ENCODE data around the gene HOXD3.

The HOXD3 gene

DNA sequence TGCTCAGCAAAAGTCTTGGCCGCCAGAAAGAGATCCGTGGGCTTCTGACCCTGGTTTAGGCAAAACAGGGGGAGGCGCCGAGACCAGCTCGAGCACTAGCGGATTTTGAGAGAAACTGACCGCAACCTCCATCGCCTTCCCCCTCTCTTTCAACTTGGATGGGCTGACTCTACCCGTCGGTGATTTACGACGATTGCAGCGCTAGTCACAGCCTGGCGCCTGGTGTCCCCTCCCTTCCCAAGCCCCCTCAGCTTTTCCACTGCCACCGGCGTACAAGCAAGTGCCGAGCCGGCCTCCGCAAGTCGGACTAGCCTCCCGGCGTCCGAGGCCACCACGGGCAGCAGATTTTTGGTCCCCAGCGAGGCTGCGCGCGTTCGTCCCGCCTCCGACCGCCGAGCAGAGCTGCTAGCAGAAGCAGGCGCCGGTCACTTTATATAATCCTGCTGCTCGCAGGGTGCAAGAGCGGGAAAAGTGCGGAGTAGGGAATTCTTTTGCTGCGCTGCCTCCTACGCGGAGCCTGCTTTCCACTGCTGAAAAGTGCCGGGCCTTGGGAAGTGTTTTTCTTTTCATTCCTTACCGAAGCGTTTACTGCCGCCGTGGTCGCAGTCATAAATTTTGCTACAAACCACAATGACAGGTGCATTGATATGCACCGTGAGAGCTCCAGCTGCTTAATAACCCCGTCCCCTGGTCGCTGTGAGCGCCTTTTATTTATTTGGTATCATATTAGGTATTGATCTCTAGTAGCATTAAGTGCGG is 7.7 kb downstream of the HOXD3 start:
- in situ Hi-C loops (cut with MboI; ENCODE audit: low sequenced_read_pairs, unreplicated experiment) = no loop called here
- no peak for DNase-seq (ENCODE audit: low spot score)
- TF ChIP-seq, protein P1, sequence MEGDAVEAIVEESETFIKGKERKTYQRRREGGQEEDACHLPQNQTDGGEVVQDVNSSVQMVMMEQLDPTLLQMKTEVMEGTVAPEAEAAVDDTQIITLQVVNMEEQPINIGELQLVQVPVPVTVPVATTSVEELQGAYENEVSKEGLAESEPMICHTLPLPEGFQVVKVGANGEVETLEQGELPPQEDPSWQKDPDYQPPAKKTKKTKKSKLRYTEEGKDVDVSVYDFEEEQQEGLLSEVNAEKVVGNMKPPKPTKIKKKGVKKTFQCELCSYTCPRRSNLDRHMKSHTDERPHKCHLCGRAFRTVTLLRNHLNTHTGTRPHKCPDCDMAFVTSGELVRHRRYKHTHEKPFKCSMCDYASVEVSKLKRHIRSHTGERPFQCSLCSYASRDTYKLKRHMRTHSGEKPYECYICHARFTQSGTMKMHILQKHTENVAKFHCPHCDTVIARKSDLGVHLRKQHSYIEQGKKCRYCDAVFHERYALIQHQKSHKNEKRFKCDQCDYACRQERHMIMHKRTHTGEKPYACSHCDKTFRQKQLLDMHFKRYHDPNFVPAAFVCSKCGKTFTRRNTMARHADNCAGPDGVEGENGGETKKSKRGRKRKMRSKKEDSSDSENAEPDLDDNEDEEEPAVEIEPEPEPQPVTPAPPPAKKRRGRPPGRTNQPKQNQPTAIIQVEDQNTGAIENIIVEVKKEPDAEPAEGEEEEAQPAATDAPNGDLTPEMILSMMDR (IDR thresholded peaks at IDR 0.05; ENCODE audit: borderline replicate concordance, control extremely low read depth, extremely low read depth, insufficient read depth, missing control alignments) = no peak

DNA sequence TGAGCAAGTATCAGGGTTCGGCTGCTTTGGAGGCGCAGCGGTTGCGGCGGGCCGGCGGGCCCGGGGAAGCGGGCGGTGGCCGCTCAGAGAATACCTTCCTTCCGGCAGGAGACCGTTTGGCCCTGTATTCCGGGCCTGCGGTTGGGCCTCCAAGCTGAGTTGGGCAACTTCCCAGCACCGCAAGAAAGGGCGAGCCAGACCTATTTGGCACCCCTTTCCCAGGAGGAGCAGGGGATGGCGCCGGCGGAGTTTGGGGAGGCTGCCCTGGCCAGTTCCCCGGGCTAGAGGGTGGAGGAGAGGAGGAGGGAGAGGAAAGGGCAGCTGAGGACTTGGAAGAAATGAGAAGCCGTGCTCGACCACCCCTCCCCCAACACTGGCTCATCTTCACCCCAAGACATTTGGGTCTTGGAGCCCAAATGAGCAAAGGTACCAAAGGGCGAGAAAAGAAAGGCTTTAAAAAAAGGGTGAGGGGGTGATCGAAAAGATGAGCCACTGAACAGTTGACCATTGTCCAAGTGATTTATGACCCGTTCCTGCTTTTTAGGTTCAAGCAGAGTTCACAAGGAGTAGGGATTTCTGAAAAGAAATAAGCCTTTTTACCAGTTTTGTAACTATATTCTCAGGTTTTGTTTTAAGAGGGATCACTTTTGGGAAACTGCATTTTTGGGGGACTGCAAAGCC is 8.4 kb downstream of the HOXD3 start:
- TF ChIP-seq, protein P1 (IDR thresholded peaks at IDR 0.05; ENCODE audit: borderline replicate concordance, control extremely low read depth, extremely low read depth, insufficient read depth, missing control alignments) = no peak
- DNase-seq (ENCODE audit: low spot score) = no peak
- in situ Hi-C loops (cut with MboI; ENCODE audit: low sequenced_read_pairs, unreplicated experiment) = no loop called here

DNA sequence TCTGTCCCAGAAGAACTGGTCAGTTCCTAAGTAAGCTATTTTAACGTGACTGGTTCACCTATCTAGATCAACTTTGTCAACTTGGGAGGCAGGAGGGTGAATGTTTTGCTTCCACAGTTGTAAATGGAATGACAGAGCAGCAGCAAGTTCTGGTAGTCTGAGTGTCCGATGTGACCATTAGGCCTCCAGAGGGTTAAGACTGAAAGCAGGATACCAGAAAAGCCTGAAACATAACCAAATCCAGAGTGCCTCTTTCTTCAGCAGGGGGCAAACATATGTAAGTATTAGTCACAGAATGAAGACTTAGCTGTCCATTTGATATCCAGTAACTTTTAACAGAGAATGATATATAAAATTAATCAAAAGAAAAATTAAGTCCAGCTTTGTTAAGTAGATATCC is 9.2 kb downstream of the HOXD3 start:
- TF ChIP-seq, protein P1 (IDR thresholded peaks at IDR 0.05; ENCODE audit: borderline replicate concordance, control extremely low read depth, extremely low read depth, insufficient read depth, missing control alignments) = no peak
- DNase-seq (ENCODE audit: low spot score) = no peak
- in situ Hi-C loops (cut with MboI; ENCODE audit: low sequenced_read_pairs, unreplicated experiment) = no loop called here

DNA sequence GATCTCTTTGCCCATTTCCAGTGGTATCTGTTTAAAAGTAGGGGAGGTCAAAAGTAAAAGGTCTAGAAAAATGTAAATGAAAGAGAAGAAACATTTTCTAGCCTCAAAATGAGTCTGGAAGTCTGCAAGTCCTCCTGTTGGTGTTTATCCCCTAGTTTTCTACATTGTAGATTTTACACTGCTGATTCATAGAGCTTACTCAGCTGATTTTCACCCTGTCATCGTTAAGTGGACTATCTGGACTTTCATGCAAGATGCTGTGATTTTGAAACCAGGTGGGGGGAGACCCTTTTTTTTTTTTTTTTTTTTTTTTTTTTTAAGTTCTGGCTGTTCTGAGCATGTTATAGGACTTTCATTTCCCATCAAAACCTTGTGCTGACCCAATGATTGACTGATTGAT is 10.3 kb downstream of the HOXD3 start:
- TF ChIP-seq, protein P1 (IDR thresholded peaks at IDR 0.05; ENCODE audit: borderline replicate concordance, control extremely low read depth, extremely low read depth, insufficient read depth, missing control alignments) = no peak
- in situ Hi-C loops (cut with MboI; ENCODE audit: low sequenced_read_pairs, unreplicated experiment) = no loop called here
- DNase-seq (ENCODE audit: low spot score) = no peak

DNA sequence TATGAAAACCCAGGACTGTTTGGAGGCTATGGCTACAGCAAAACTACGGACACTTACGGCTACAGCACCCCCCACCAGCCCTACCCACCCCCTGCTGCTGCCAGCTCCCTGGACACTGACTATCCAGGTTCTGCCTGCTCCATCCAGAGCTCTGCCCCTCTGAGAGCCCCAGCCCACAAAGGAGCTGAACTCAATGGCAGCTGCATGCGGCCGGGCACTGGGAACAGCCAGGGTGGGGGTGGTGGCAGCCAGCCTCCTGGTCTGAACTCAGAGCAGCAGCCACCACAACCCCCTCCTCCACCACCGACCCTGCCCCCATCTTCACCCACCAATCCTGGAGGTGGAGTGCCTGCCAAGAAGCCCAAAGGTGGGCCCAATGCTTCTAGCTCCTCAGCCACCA is 12.1 kb downstream of the HOXD3 start:
- TF ChIP-seq, protein P1 (IDR thresholded peaks at IDR 0.05; ENCODE audit: borderline replicate concordance, control extremely low read depth, extremely low read depth, insufficient read depth, missing control alignments) = no peak
- in situ Hi-C loops (cut with MboI; ENCODE audit: low sequenced_read_pairs, unreplicated experiment) = no loop called here
- no peak for DNase-seq (ENCODE audit: low spot score)

DNA sequence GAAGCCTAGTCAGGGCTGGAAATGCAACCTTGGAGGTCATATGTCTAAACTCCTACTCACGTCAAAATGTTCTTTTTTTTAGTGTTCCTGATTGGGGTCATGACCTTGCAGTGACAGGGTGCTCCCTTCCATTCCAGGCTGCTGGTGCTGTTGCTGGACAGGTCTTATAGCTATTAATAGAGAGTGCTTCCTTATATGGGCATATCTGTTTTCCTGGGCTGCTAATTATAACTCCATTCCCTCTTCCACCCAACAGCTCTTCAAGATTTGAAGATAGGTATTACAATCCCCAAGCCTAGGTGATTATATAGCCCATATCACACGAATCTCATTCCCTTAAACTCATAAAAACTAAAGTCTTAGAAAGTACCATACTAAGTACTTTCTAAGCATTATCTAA is 12.6 kb downstream of the HOXD3 start:
- TF ChIP-seq, protein P1 (IDR thresholded peaks at IDR 0.05; ENCODE audit: borderline replicate concordance, control extremely low read depth, extremely low read depth, insufficient read depth, missing control alignments) = no peak
- in situ Hi-C loops (cut with MboI; ENCODE audit: low sequenced_read_pairs, unreplicated experiment) = no loop called here
- DNase-seq (ENCODE audit: low spot score) = no peak
